Neuronal stem cell (in vitro differentiated cells): ENCODE measurements around the gene NPAS3.

ENCODE experiments used
- DNase-seq: peaks from one replicate; pipeline ENCODE4 v3.0.0-alpha.2; 2013; ENCODE audit warnings: low spot score
- H2AFZ ChIP-seq: one replicate; pipeline ENCODE4 v1.6.1; 2013; ENCODE audit warnings: mild to moderate bottlenecking, low read length, inconsistent platforms
- H2AK5ac ChIP-seq: 2 replicates; pipeline ENCODE4 v1.6.1; 2013; ENCODE audit warnings: low read depth, mild to moderate bottlenecking, inconsistent platforms, low read length, moderate library complexity, mixed read lengths
- H2BK120ac ChIP-seq: 2 replicates; pipeline ENCODE4 v1.6.1; 2013; ENCODE audit warnings: low read depth, mild to moderate bottlenecking, inconsistent platforms, low read length, moderate library complexity, mixed read lengths
- H2BK12ac ChIP-seq: one replicate; pipeline ENCODE4 v1.6.1; 2013; ENCODE audit warnings: low read length, inconsistent platforms
- H2BK15ac ChIP-seq: 2 replicates; pipeline ENCODE4 v1.6.1; 2013; ENCODE audit warnings: mild to moderate bottlenecking, low read length, inconsistent platforms, mixed read lengths
- H2BK5ac ChIP-seq: one replicate; pipeline ENCODE4 v1.6.1; 2013; ENCODE audit warnings: inconsistent platforms, mild to moderate bottlenecking, low read length, moderate library complexity
- H3K14ac ChIP-seq: one replicate; pipeline ENCODE4 v1.6.1; 2013; ENCODE audit warnings: low read length, inconsistent platforms
- H3K18ac ChIP-seq: 2 replicates; pipeline ENCODE4 v1.6.1; 2013; ENCODE audit warnings: low read length, inconsistent platforms
- H3K23ac ChIP-seq: 2 replicates; pipeline ENCODE4 v1.6.1; 2013; ENCODE audit warnings: low read depth, mild to moderate bottlenecking, mixed read lengths, low read length, inconsistent platforms; ENCODE audit not compliant: poor library complexity
- H3K27ac ChIP-seq: replicated peaks from 3 replicates; pipeline ENCODE4 v1.5.1; 2013; ENCODE audit warnings: low read length, inconsistent platforms
- H3K27me3 ChIP-seq, 3 experiments: 2 replicates each; pipeline ENCODE4 v1.6.1; 2013; ENCODE audit warnings: low read length in 3 of 3, mild to moderate bottlenecking in 2 of 3, inconsistent platforms in 1 of 3, low read depth in 1 of 3, mixed read lengths in 1 of 3, moderate library complexity in 1 of 3; ENCODE audit not compliant: control insufficient read depth in 3 of 3, insufficient read depth in 3 of 3
- H3K36me3 ChIP-seq, 2 donors: replicated peaks in 1 of 2; 2 replicates each; pipeline ENCODE4 v1.6.1; 2013; ENCODE audit warnings: low read length in 2 of 2; ENCODE audit not compliant: control insufficient read depth in 2 of 2, insufficient read depth in 2 of 2
- H3K4ac ChIP-seq: 2 replicates; pipeline ENCODE4 v1.6.1; 2013; ENCODE audit warnings: inconsistent platforms, mild to moderate bottlenecking, low read length, moderate library complexity
- H3K4me1 ChIP-seq, 2 donors: 1 replicate in 1 of 2; 2 replicates in 1 of 2; pipeline ENCODE4 v1.6.1; 2013; ENCODE audit warnings: low read length in 2 of 2, low read depth in 1 of 2; ENCODE audit not compliant: control insufficient read depth in 2 of 2, insufficient read depth in 1 of 2
- H3K4me2 ChIP-seq: one replicate; pipeline ENCODE4 v1.6.1; 2013; ENCODE audit warnings: mild to moderate bottlenecking, low read length, inconsistent platforms; ENCODE audit not compliant: insufficient read depth, poor library complexity, severe bottlenecking
- H3K4me3 ChIP-seq, 2 donors: 2 replicates each; pipeline ENCODE4 v1.5.1; 2013; ENCODE audit warnings: low read length in 2 of 2, mild to moderate bottlenecking in 2 of 2, inconsistent platforms in 1 of 2, moderate library complexity in 1 of 2
- H3K79me1 ChIP-seq: one replicate; pipeline ENCODE4 v1.6.1; 2013; ENCODE audit warnings: low read depth, mild to moderate bottlenecking, inconsistent platforms, low read length, moderate library complexity
- H3K9ac ChIP-seq: one replicate; pipeline ENCODE4 v1.6.1; 2013; ENCODE audit warnings: mild to moderate bottlenecking, low read depth, low read length, inconsistent platforms; ENCODE audit not compliant: poor library complexity
- H3K9me3 ChIP-seq, 2 donors: replicated peaks in 1 of 2; 2 replicates each; pipeline versions ENCODE3 to v1.6.1; 2013; ENCODE audit warnings: low read length in 2 of 2, mild to moderate bottlenecking in 2 of 2, inconsistent platforms in 1 of 2, low read depth in 1 of 2, mixed read lengths in 1 of 2, moderate library complexity in 1 of 2; ENCODE audit not compliant: control insufficient read depth in 2 of 2, insufficient read depth in 1 of 2
- H4K8ac ChIP-seq: one replicate; pipeline ENCODE4 v1.6.1; 2013; ENCODE audit warnings: low read depth, mild to moderate bottlenecking, inconsistent platforms, low read length, moderate library complexity
- H4K91ac ChIP-seq: one replicate; pipeline ENCODE4 v1.6.1; 2013; ENCODE audit warnings: low read length, low read depth, mild to moderate bottlenecking, inconsistent platforms; ENCODE audit not compliant: poor library complexity
- WGBS, 2 donors: extraction: QIAGEN DNeasy Blood & Tissue Kit; methylation state at CpG; one replicate each; pipeline ENCODE4 v1.1.7; 2013; ENCODE audit warnings: missing lambda C conversion rate in 2 of 2, mixed read lengths in 1 of 2; ENCODE audit not compliant: insufficient read length in 2 of 2, insufficient replicate concordance in 1 of 2; ENCODE audit errors: extremely low coverage in 2 of 2; 5-methylcytosine and 5-hydroxymethylcytosine counted together

Gene NPAS3

DNA sequence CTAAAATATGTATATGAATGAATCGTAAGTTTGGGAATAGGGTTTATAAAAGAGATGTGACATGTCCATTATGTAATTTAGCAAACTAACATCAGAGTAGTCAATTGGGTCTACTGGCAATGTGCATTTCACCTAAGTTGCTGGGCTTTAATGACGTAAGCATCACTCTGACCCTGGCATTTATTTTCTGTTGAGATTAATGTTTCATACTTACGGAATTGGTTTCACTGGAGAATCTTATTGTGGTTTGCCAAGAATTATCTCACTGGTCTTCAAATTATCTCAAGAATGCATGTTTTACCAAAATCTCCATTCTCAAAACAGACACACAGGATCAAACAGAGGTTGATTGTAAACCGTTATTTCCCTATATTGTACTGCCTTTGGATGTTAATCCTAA is 437.1 kb downstream of the NPAS3 start:
- DNase-seq: no peak

GRCh38 chr14:33376510-33376909 is 437.8 kb downstream of the NPAS3 start:
- H3K4me1 ChIP-seq: peaks cover 0 to 12% of the 10 kb centered on the region in 2 donors
- no peak overlapping the region for H2BK5ac ChIP-seq
- DNase-seq: no peak
- no peak overlapping the region for H4K8ac ChIP-seq
- H3K23ac ChIP-seq: no peak overlapping the region
- H3K4me2 ChIP-seq: no peak overlapping the region
- H2BK120ac ChIP-seq: no peak overlapping the region
- no peak overlapping the region for H2AFZ ChIP-seq
- no peak overlapping the region for H2BK15ac ChIP-seq
- H4K91ac ChIP-seq: no peak overlapping the region
- H3K27ac ChIP-seq: no peak overlapping the region
- no peak overlapping the region for H3K9ac ChIP-seq
- no peak overlapping the region for H3K4ac ChIP-seq
- H3K36me3 ChIP-seq: no peaks in the 10 kb centered on the region
- no peaks in the 10 kb centered on the region for H3K9me3 ChIP-seq
- H3K27me3 ChIP-seq: no peaks in the 10 kb centered on the region
- H3K4me3 ChIP-seq: no peak overlapping the region
- no peaks in the 10 kb centered on the region for H3K79me1 ChIP-seq
- H2AK5ac ChIP-seq: no peak overlapping the region
- H3K14ac ChIP-seq: no peak overlapping the region
- WGBS, 2 donors: no CpG with 5 or more reads among the region's 3 CpGs
- no peak overlapping the region for H3K18ac ChIP-seq
- no peak overlapping the region for H2BK12ac ChIP-seq

More for the DNA sequence above, 437.1 kb downstream of the NPAS3 start:
- H2BK12ac ChIP-seq: no peak overlapping the region
- no peak overlapping the region for H2BK120ac ChIP-seq
- no peak overlapping the region for H3K27ac ChIP-seq
- no peaks in the 10 kb centered on the region for H3K9me3 ChIP-seq
- WGBS, 2 donors: 100% methylated on average over 1 of the region's 4 CpGs; no CpG with 5 or more reads in 1 of the 2 donors
- H3K4me2 ChIP-seq: no peak overlapping the region
- H3K79me1 ChIP-seq: no peaks in the 10 kb centered on the region
- no peak overlapping the region for H4K8ac ChIP-seq
- no peak overlapping the region for H3K14ac ChIP-seq
- H2BK5ac ChIP-seq: no peak overlapping the region
- no peak overlapping the region for H3K4me3 ChIP-seq
- H2AFZ ChIP-seq: no peak overlapping the region
- no peak overlapping the region for H3K23ac ChIP-seq
- no peak overlapping the region for H3K4ac ChIP-seq
- no peak overlapping the region for H3K9ac ChIP-seq
- H3K36me3 ChIP-seq: no peaks in the 10 kb centered on the region
- H2BK15ac ChIP-seq: no peak overlapping the region
- H3K18ac ChIP-seq: no peak overlapping the region
- no peaks in the 10 kb centered on the region for H3K27me3 ChIP-seq
- no peak overlapping the region for H4K91ac ChIP-seq
- no peak overlapping the region for H2AK5ac ChIP-seq
- H3K4me1 ChIP-seq: peaks cover 0 to 8% of the 10 kb centered on the region in 2 donors

GRCh38 chr14:33377596-33378390 is 439.1 kb downstream of the NPAS3 start:
- Histone ChIP-seq H3K27me3 (no peaks in the 10 kb centered on the region), H3K14ac (no peak overlapping the region), H2AK5ac (no peak overlapping the region), H2BK15ac (no peak overlapping the region), H3K9me3 (no peaks in the 10 kb centered on the region), H3K9ac (no peak overlapping the region), H3K18ac (no peak overlapping the region), H3K4ac (no peak overlapping the region), H2AFZ (no peak overlapping the region), H4K8ac (no peak overlapping the region), H2BK12ac (no peak overlapping the region), H4K91ac (no peak overlapping the region), H3K27ac (no peak overlapping the region), H3K4me2 (no peak overlapping the region), H3K36me3 (no peaks in the 10 kb centered on the region), H3K4me1 (peaks cover 4 to 16% of the 10 kb centered on the region in 2 donors), H2BK5ac (no peak overlapping the region), H3K79me1 (no peaks in the 10 kb centered on the region), H3K23ac (no peak overlapping the region), H3K4me3 (no peak overlapping the region), H2BK120ac (no peak overlapping the region)
- no peak for DNase-seq
- WGBS, 2 donors: no CpG with 5 or more reads among the region's 2 CpGs

DNA sequence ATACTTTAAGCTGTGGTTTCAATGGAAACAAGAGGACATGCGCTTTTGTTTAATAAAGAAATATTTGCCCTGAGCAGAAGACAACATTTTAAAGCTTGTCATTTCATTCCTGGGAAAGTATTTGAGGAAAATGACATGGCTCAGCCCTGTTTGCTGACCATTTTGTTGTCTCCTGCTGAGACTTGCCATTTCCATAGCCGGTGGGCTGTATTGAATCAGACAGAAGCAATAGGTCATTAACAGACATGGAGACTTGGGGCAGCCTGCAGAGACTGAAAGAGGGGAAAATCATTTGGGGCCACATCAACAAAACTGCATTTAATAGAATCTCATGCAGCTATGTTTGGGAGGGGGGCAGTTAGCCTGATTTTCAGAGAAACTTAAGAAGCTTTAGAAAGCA is 443.0 kb downstream of the NPAS3 start:
- no peak overlapping the region for H2BK5ac ChIP-seq
- no peak overlapping the region for H2BK12ac ChIP-seq
- no peaks in the 10 kb centered on the region for H3K9me3 ChIP-seq
- no peak overlapping the region for H2BK120ac ChIP-seq
- no peak overlapping the region for H3K23ac ChIP-seq
- no peaks in the 10 kb centered on the region for H3K79me1 ChIP-seq
- H3K4ac ChIP-seq: no peak overlapping the region
- peaks cover 0 to 9% of the 10 kb centered on the region in 2 donors for H3K36me3 ChIP-seq
- H3K4me1 ChIP-seq: peaks cover 4 to 16% of the 10 kb centered on the region in 2 donors
- H3K27me3 ChIP-seq: no peaks in the 10 kb centered on the region
- WGBS, 2 donors: no CpG with 5 or more reads among the region's 2 CpGs
- no peak overlapping the region for H3K27ac ChIP-seq
- no peak overlapping the region for H3K18ac ChIP-seq
- no peak overlapping the region for H3K14ac ChIP-seq
- no peak overlapping the region for H2AK5ac ChIP-seq
- H2BK15ac ChIP-seq: no peak overlapping the region
- no peak overlapping the region for H4K8ac ChIP-seq
- H3K4me2 ChIP-seq: no peak overlapping the region
- H2AFZ ChIP-seq: no peak overlapping the region
- H4K91ac ChIP-seq: no peak overlapping the region
- no peak overlapping the region for H3K9ac ChIP-seq
- DNase-seq: no peak
- no peak overlapping the region for H3K4me3 ChIP-seq
